GM12891 (cell line): ENCODE measurements around the gene CNTN2.

ENCODE experiments used
- PAX5 ChIP-seq: IDR thresholded peaks from 2 replicates; pipeline ENCODE4 v1.6.1; 2011; ENCODE audit warnings: low read length, moderate library complexity, mild to moderate bottlenecking; ENCODE audit not compliant: insufficient read depth, severe bottlenecking
- POLR2A ChIP-seq: IDR thresholded peaks from 2 replicates; pipeline ENCODE4 v1.6.1; 2011; ENCODE audit warnings: low read depth, low read length, control low read depth
- POLR2AphosphoS5 ChIP-seq: IDR thresholded peaks from 2 replicates; pipeline ENCODE4 v1.6.1; 2011; ENCODE audit warnings: low read depth, low read length, control low read depth
- TAF1 ChIP-seq: IDR thresholded peaks from 2 replicates; pipeline ENCODE4 v1.6.1; 2011; ENCODE audit warnings: low read depth, low read length, control low read depth

- TF ChIP-seq POLR2A (no peak), TAF1 (no peak), POLR2AphosphoS5 (no peak), PAX5 (no peak)
Observed at GRCh38 chr1:205044741-205045140, 1.7 kb downstream of the CNTN2 start.
